Fibroblast of lung (primary cell): ENCODE measurements around the gene PACSIN2. TPM values are rescaled to one million over a fixed set of nuclear protein-coding genes. Genes with fewer than 3 reads are reported as not detected.

ENCODE experiments used
- DNase-seq, 2 donors: peaks; one replicate each; pipeline versions ENCODE4 v3.0.0 to v3.0.0-alpha.2; 2010; ENCODE audit warnings: low read depth in 2 of 2
- H2AFZ ChIP-seq: 2 replicates; pipeline ENCODE4 v1.5.1; 2012; ENCODE audit warnings: low read length, control low read depth, inconsistent platforms
- H3K27ac ChIP-seq: 2 replicates; pipeline ENCODE4 v1.5.1; 2011; ENCODE audit warnings: low read length, control low read depth; ENCODE audit not compliant: insufficient read depth
- H3K27me3 ChIP-seq: 2 replicates; pipeline ENCODE4 v1.5.1; 2011; ENCODE audit warnings: mild to moderate bottlenecking, low read length; ENCODE audit not compliant: control insufficient read depth, insufficient read depth
- H3K36me3 ChIP-seq: 2 replicates; pipeline ENCODE4 v1.5.1; 2011; ENCODE audit warnings: low read length; ENCODE audit not compliant: control insufficient read depth, insufficient read depth
- H3K4me1 ChIP-seq: 2 replicates; pipeline ENCODE4 v1.5.1; 2011; ENCODE audit warnings: low read length; ENCODE audit not compliant: control insufficient read depth, insufficient read depth; ENCODE audit errors: extremely low read depth
- H3K4me2 ChIP-seq: 2 replicates; pipeline ENCODE4 v1.5.1; 2011; ENCODE audit warnings: low read length, control low read depth; ENCODE audit not compliant: insufficient read depth; ENCODE audit errors: extremely low read depth
- H3K4me3 ChIP-seq, 4 experiments: fragments of 200-600 bp in 1 of 4; sonication (generic) in 1 of 4; replicated peaks in 1 of 4; 2 replicates each; pipeline ENCODE4 v1.5.1; 2011 to 2016; ENCODE audit warnings: low read length in 4 of 4, low read depth in 3 of 4, mild to moderate bottlenecking in 3 of 4, control low read depth in 2 of 4, inconsistent platforms in 1 of 4, mixed read lengths in 1 of 4; ENCODE audit not compliant: insufficient read depth in 1 of 4; ENCODE audit errors: control extremely low read depth in 1 of 4
- H3K79me2 ChIP-seq: 2 replicates; pipeline ENCODE4 v1.5.1; 2012; ENCODE audit warnings: mild to moderate bottlenecking, low read length, inconsistent platforms; ENCODE audit not compliant: control insufficient read depth, insufficient read depth
- H3K9ac ChIP-seq: 2 replicates; pipeline ENCODE4 v1.5.1; 2011; ENCODE audit warnings: mild to moderate bottlenecking, low read length, control low read depth; ENCODE audit not compliant: insufficient read depth
- H3K9me3 ChIP-seq: 2 replicates; pipeline ENCODE4 v1.5.1; 2012; ENCODE audit warnings: low read depth, low read length; ENCODE audit not compliant: control insufficient read depth, insufficient read depth
- H4K20me1 ChIP-seq: 2 replicates; pipeline ENCODE4 v1.5.1; 2011; ENCODE audit warnings: low read length; ENCODE audit not compliant: control insufficient read depth, insufficient read depth; ENCODE audit errors: extremely low read depth
- CTCF ChIP-seq, 2 donors: IDR thresholded peaks in 1 of 2; conservative IDR thresholded peaks in 1 of 2; 1 replicate in 1 of 2; 2 replicates in 1 of 2; pipeline ENCODE4 v1.5.1; 2011 to 2012; ENCODE audit warnings: low read length in 2 of 2, control low read depth in 1 of 2, inconsistent platforms in 1 of 2, low read depth in 1 of 2, mild to moderate bottlenecking in 1 of 2
- EZH2 ChIP-seq: IDR thresholded peaks from 2 replicates; pipeline ENCODE4 v1.5.1; 2012; ENCODE audit warnings: low read length, control low read depth, mild to moderate bottlenecking; ENCODE audit errors: missing control alignments
- polyA plus RNA-seq, 2 donors: library from polyadenylated mRNA; depleted of rRNA in 1 of 2; stranded (reverse) in 1 of 2; unstranded in 1 of 2; fragments of >200 nt; gene quantifications; 2 replicates each; pipeline ENCODE4 v1.2.1, GENCODE V29; 2011 to 2012; ENCODE audit warnings: missing spikeins in 1 of 2
- total RNA-seq: library from RNA; depleted of rRNA; stranded (reverse); fragments of >200 nt; gene quantifications from 2 replicates; pipeline ENCODE4 v1.2.1, GENCODE V29; 2014

The PACSIN2 gene
- total and polyA plus RNA-seq, 2 donors (not counting 1 experiment from before 2014, with no cell fraction given) = 30.1 to 41.4 TPM

GRCh38 chr22:42986115-42986514 lies 28.8 kb downstream of the PACSIN2 start:
- Histone ChIP-seq H4K20me1 (peaks cover 3% of the 10 kb centered on the region), H3K4me3 (no peak overlapping the region), H2AFZ (no peak overlapping the region), H3K36me3 (no peaks in the 10 kb centered on the region), H3K27ac (no peak overlapping the region), H3K9me3 (no peaks in the 10 kb centered on the region), H3K79me2 (peaks cover 44% of the 10 kb centered on the region), H3K4me1 (peaks cover 11% of the 10 kb centered on the region), H3K4me2 (no peak overlapping the region), H3K9ac (no peak overlapping the region), H3K27me3 (no peaks in the 10 kb centered on the region)
- no peak for TF ChIP-seq EZH2
- no peak for TF ChIP-seq CTCF (conservative IDR thresholded peaks at IDR 0.05 in 1 of 2, IDR thresholded peaks at IDR 0.05 in 1 of 2; ENCODE audit: low read depth in 1 of 2, low read length in 2 of 2)
- no peak for DNase-seq

GRCh38 chr22:42985531-42985905 lies 29.4 kb downstream of the PACSIN2 start:
- H2AFZ ChIP-seq = no peak overlapping the region
- peaks cover 5% of the 10 kb centered on the region for H3K4me1 ChIP-seq
- no peak for TF ChIP-seq EZH2
- no peak for TF ChIP-seq CTCF (conservative IDR thresholded peaks at IDR 0.05 in 1 of 2, IDR thresholded peaks at IDR 0.05 in 1 of 2; ENCODE audit: low read depth in 1 of 2, low read length in 2 of 2)
- no peaks in the 10 kb centered on the region for H3K27me3 ChIP-seq
- no peaks in the 10 kb centered on the region for H3K36me3 ChIP-seq
- no peak overlapping the region for H3K4me3 ChIP-seq
- H4K20me1 ChIP-seq = peaks cover 2% of the 10 kb centered on the region
- H3K79me2 ChIP-seq = peaks cover 41% of the 10 kb centered on the region
- no peak for DNase-seq
- no peaks in the 10 kb centered on the region for H3K9me3 ChIP-seq
- no peak overlapping the region for H3K9ac ChIP-seq
- no peak overlapping the region for H3K4me2 ChIP-seq
- H3K27ac ChIP-seq = no peak overlapping the region

- Histone ChIP-seq H3K4me3 (no peak overlapping the region), H3K36me3 (no peaks in the 10 kb centered on the region), H2AFZ (no peak overlapping the region), H3K4me2 (no peak overlapping the region), H3K27me3 (no peaks in the 10 kb centered on the region), H3K27ac (no peak overlapping the region), H4K20me1 (no peaks in the 10 kb centered on the region), H3K79me2 (peaks cover 36% of the 10 kb centered on the region), H3K9me3 (no peaks in the 10 kb centered on the region), H3K4me1 (no peaks in the 10 kb centered on the region), H3K9ac (no peak overlapping the region)
- no peak for DNase-seq
- TF ChIP-seq EZH2 (no peak), CTCF (conservative IDR thresholded peaks at IDR 0.05 in 1 of 2, IDR thresholded peaks at IDR 0.05 in 1 of 2; ENCODE audit: low read depth in 1 of 2, low read length in 2 of 2) (no peak)
These were observed 30.0 kb downstream of the PACSIN2 start for GRCh38 chr22:42984814-42985530.
